Panc1 (cell line): ENCODE results near the gene CAMK1D. TPM values are rescaled to one million over a fixed set of nuclear protein-coding genes. Genes with fewer than 3 reads are reported as not detected.

ENCODE experiments used
- ATAC-seq: fragments of 200-7000 bp; cut with Tn5 transposase; 2 replicates; pipeline ENCODE4 v1.9.1; 2020; ENCODE audit warnings: mild to moderate bottlenecking, moderate library complexity
- BruUV-seq: library from RNA; stranded (reverse); fragments of 400-500 nt; replicated peaks from 2 replicates; lab custom pipeline; 2021; lab: Mats Ljungman, UMichigan
- CTCF ChIA-PET: fragments of 300-600 bp; sonication (Branson Sonifier 250); formaldehyde crosslinking; loops from one replicate; lab custom pipeline; 2022; ENCODE audit warnings: antibody characterized with exemption; lab: Charles Lee
- POLR2A ChIA-PET: fragments of 300-600 bp; sonication (Branson Sonifier 250); formaldehyde crosslinking; loops from one replicate; lab custom pipeline; 2022; ENCODE audit warnings: antibody characterized with exemption; lab: Charles Lee
- DNase-seq: peaks from one replicate; pipeline ENCODE4 v3.0.0-alpha.2; 2010; ENCODE audit warnings: low read depth, low spot score
- H3K27ac ChIP-seq: 2 replicates; pipeline ENCODE4 v1.5.1; 2011; ENCODE audit warnings: mild to moderate bottlenecking, low read length, inconsistent platforms
- H3K27me3 ChIP-seq: fragments of 200-500 bp; sonication (Bioruptor generic); 2 replicates; pipeline ENCODE4 v1.6.0; 2014; ENCODE audit warnings: low read length, inconsistent platforms; ENCODE audit not compliant: control insufficient read depth, insufficient read depth
- H3K36me3 ChIP-seq: fragments of 200-500 bp; sonication (Bioruptor generic); 2 replicates; pipeline ENCODE4 v1.5.1; 2014; ENCODE audit warnings: inconsistent platforms, mild to moderate bottlenecking, low read length, moderate library complexity; ENCODE audit not compliant: control insufficient read depth, insufficient read depth
- H3K4me1 ChIP-seq: 2 replicates; pipeline ENCODE4 v1.5.1; 2011; ENCODE audit warnings: inconsistent platforms, mild to moderate bottlenecking, low read length, moderate library complexity; ENCODE audit not compliant: control insufficient read depth, insufficient read depth
- H3K4me3 ChIP-seq, 2 experiments: 2 replicates each; pipeline ENCODE4 v1.5.1; 2011 to 2012; ENCODE audit warnings: low read depth in 2 of 2, low read length in 2 of 2, mild to moderate bottlenecking in 2 of 2, inconsistent platforms in 1 of 2, moderate library complexity in 1 of 2
- H3K9me3 ChIP-seq: fragments of 200-500 bp; sonication (Bioruptor generic); 2 replicates; pipeline ENCODE4 v1.5.1; 2014; ENCODE audit warnings: low read depth, mild to moderate bottlenecking, inconsistent platforms, low read length, moderate library complexity; ENCODE audit not compliant: control insufficient read depth, insufficient read depth
- POLR2AphosphoS5 ChIP-seq: IDR thresholded peaks from 2 replicates; pipeline ENCODE4 v1.6.1; 2012; ENCODE audit warnings: mild to moderate bottlenecking, low read depth, low read length, moderate library complexity
- REST ChIP-seq, 2 experiments: IDR thresholded peaks; 2 replicates each; pipeline ENCODE4 v1.6.1; 2011 to 2012; ENCODE audit warnings: low read depth in 2 of 2, control low read depth in 1 of 2, low read length in 1 of 2, mild to moderate bottlenecking in 1 of 2, moderate library complexity in 1 of 2; ENCODE audit not compliant: insufficient read depth in 1 of 2
- SIN3A ChIP-seq: IDR thresholded peaks from 2 replicates; pipeline ENCODE4 v1.6.1; 2012; ENCODE audit warnings: low read depth, mild to moderate bottlenecking, low read length, moderate library complexity, borderline replicate concordance; ENCODE audit not compliant: insufficient read depth
- in situ Hi-C: cut with HindIII; loops from 2 replicates; pipeline ENCODE4 v1.10.0; 2016; ENCODE audit warnings: low sequenced_read_pairs, low pct_unique_long_range_greater_than_20kb
- intact Hi-C: fragments of 100-400 bp; cut with micrococcal nuclease; formaldehyde crosslinking; loops from one replicate; pipeline ENCODE4 v1.10.0; 2022; ENCODE audit not compliant: unreplicated experiment
- total RNA-seq: library from RNA; stranded (reverse); gene quantifications from one replicate; pipeline ENCODE4 v1.2.1, GENCODE V29; 2021; ENCODE audit not compliant: unreplicated experiment

Gene CAMK1D
- total RNA-seq, 1 experiment from 2014 or later = 5.7 TPM

GRCh38 chr10:12476656-12477055, 127.3 kb downstream of the CAMK1D start:
- ATAC-seq = no peak
- Histone ChIP-seq H3K9me3 (no peaks in the 10 kb centered on the region), H3K4me3 (no peak overlapping the region), H3K27me3 (no peaks in the 10 kb centered on the region), H3K36me3 (no peaks in the 10 kb centered on the region), H3K27ac (no peak overlapping the region), H3K4me1 (no peaks in the 10 kb centered on the region)
- in situ Hi-C loops = no loop called here
- intact Hi-C loops = no loop called here
- ChIA-PET CTCF (no interaction called here), POLR2A (no interaction called here)
- DNase-seq = no peak
- no TSS peak for BruUV-seq
- TF ChIP-seq POLR2AphosphoS5 = no peak
- no peak for TF ChIP-seq REST (IDR thresholded peaks at IDR 0.05; ENCODE audit: insufficient read depth in 1 of 2, low read depth in 2 of 2, low read length in 1 of 2)

GRCh38 chr10:12479437-12479844, 130.1 kb downstream of the CAMK1D start:
- in situ Hi-C loops = no loop called here

GRCh38 chr10:12479924-12480323, 130.6 kb downstream of the CAMK1D start:
- ATAC-seq (no peak), DNase-seq (no peak)
- Histone ChIP-seq H3K27me3 (no peaks in the 10 kb centered on the region), H3K27ac (no peak overlapping the region), H3K4me3 (no peak overlapping the region), H3K36me3 (no peaks in the 10 kb centered on the region), H3K4me1 (no peaks in the 10 kb centered on the region), H3K9me3 (no peaks in the 10 kb centered on the region)
- in situ Hi-C loops (no loop called here), intact Hi-C loops (no loop called here)
- BruUV-seq = no TSS peak
- no peak for TF ChIP-seq REST (IDR thresholded peaks at IDR 0.05; ENCODE audit: insufficient read depth in 1 of 2, low read depth in 2 of 2, low read length in 1 of 2)
- CTCF ChIA-PET = no interaction called here
- POLR2A ChIA-PET = interaction anchor here (0.6 kb wide), 2 partner anchors 124 to 201 kb away, joined by 5 to 8 read pairs; no protein-coding TSS in a partner anchor

More at GRCh38 chr10:12479437-12479844, 130.1 kb downstream of the CAMK1D start:
- POLR2A ChIA-PET = interaction anchor here (0.6 kb wide), 1 partner anchor 201 kb away, joined by 5 read pairs; no protein-coding TSS in a partner anchor
- CTCF ChIA-PET = no interaction called here
- no peak overlapping the region for H3K4me3 ChIP-seq
- no peak for DNase-seq
- intact Hi-C loops = no loop called here
- TF ChIP-seq POLR2AphosphoS5 (no peak), SIN3A (no peak)
- no peaks in the 10 kb centered on the region for H3K9me3 ChIP-seq
- no peak overlapping the region for H3K27ac ChIP-seq
- no peak for ATAC-seq
- no TSS peak for BruUV-seq
- H3K36me3 ChIP-seq = no peaks in the 10 kb centered on the region
- no peaks in the 10 kb centered on the region for H3K27me3 ChIP-seq
- no peaks in the 10 kb centered on the region for H3K4me1 ChIP-seq
